NCI-H1048 (cell line): ENCODE data around the gene GOLGA8M.
"Not testable (repeated sequence)": the region's sequence is repeated elsewhere in the genome, so short reads cannot be mapped to it uniquely, and the experiment has no call there.

Source experiments
- DNase-seq: peaks from one replicate; lab custom pipeline; 2025; lab: John Stamatoyannopoulos, UW

The GOLGA8M gene

GRCh38 chr15:28656018-28656360 is 56.2 kb downstream of the GOLGA8M start:
- not testable (repeated sequence) for DNase-seq

- not testable (repeated sequence) for DNase-seq
These were observed 56.7 kb downstream of the GOLGA8M start for GRCh38 chr15:28655329-28656017.

DNA sequence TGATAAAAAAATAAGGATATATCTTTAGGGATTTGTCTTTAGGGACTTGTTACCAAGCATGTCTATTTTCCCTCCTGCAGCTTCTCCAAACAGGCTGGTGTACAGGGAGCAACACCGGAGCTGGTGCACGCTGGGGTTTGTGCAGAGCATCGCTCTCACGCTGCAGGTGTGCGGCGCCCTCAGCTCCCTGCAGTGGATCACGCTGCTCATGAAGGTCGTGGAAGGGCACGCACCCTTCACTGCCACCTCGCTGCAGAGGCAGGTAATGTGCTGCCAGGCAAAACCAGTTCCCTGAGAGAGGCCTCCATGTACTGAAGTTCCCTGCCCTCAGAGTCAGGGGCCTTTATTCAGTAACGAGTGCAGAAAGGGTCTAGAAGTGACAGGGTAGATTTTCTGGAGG is 58.0 kb downstream of the GOLGA8M start:
- DNase-seq = not testable (repeated sequence)

DNA sequence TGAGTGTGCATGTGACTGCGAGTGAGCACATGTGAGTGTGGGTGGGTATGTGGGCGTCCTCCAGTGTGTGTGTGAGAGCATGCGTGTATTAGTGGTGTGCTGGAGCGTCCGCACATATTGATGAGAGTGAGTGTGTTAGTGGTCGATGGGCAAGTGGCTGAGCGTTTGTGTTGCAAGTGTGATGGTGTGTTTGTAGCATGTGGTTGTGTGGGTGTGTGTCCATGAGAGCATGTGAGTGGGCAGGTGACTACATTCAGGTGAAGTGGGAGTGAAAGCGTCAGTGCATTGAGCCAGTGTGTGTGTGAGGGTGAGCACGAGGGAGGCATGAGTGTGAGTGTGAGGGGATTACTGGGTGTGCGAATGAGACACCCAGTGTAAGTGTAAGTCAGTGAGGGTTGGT is 59.7 kb downstream of the GOLGA8M start:
- DNase-seq = not testable (repeated sequence)
